Measurements from ENCODE around the gene HRK.

Gene HRK

GRCh38 chr12:116896411-116896924 lies 15.2 kb upstream of the HRK start:
- no peak for DNase-seq

GRCh38 chr12:116894913-116895312 lies 13.7 kb upstream of the HRK start:
- DNase-seq: no peak

DNA sequence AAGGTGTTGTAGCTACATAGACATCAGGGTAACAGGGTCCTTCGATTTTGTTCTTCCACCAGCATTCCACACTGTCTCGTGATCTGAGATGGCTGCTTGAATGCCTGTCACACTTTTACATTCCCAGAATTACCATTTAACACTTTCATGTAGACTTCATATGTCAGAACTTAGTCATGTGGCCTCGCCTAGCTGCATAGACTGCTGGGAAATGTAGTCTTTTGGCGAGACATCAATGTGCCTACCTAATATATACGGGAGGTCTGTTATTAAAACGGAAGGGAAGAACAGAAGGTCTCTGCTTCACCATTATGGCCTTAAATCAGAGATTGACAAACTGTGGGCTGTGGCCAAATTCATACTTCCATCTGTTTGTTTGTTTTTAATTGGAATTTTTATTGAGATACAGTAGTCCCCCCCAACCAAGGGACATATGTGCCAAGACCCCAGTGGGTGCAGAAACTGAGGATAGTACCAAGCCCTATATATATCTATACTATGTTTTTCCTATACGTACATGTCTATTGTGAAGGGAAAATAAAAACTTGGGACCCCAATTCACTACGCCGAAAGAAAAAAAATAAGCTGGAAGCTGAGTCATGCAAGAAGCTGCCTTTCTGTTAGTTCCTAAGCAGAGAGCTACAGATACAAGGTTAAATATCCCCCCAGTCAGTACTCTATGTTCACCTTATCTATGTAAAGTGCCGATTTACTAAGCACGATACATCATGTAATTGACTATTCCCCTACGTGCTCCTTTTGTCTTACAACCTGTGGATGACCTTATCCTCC lies 11.3 kb upstream of the HRK start:
- DNase-seq: no peak

GRCh38 chr12:116891019-116891418 lies 9.8 kb upstream of the HRK start:
- DNase-seq: no peak

- no peak for DNase-seq
Observed at GRCh38 chr12:116890330-116890729, 9.1 kb upstream of the HRK start.

DNA sequence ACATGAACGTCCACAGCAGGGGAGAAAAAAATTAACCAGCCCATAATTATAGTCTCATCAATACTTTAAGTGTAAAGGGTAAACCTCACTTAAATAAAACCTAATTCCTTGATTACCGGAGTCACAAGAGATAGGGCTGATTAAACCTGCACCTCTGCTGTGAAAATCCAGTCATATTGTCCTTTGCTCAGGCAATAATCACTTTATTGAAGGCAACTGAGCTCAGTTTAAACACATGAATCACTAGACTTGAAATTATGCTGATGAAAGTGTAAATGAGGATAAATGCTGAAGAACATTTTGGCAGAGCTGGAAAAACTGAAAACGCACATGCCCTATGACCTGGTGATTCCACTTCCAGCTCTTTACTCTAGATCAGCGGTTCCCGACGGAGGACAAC lies 6.7 kb upstream of the HRK start:
- no peak for DNase-seq

GRCh38 chr12:116887244-116887643 lies 6.0 kb upstream of the HRK start:
- DNase-seq: no peak

GRCh38 chr12:116885491-116885890 lies 4.2 kb upstream of the HRK start:
- no peak for DNase-seq

DNA sequence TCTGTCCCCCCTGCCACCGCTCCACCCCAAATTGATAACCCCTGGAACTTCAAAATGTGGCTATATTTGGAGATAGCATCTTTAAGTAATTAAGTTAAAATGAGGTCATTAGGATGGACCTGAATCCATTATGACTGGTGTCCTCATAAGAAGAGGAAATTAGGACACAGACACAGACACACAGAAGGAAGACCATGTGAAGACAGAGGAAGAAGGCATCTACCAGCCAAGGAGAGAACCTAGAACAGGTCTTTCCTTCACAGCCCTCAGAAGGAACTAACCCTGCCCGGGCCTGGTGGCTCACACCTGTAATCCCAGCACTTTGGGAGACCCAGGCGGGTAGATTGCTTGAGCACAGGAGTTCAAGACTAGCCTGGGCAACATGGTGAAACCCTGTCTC lies 3.6 kb upstream of the HRK start:
- no peak for DNase-seq

DNA sequence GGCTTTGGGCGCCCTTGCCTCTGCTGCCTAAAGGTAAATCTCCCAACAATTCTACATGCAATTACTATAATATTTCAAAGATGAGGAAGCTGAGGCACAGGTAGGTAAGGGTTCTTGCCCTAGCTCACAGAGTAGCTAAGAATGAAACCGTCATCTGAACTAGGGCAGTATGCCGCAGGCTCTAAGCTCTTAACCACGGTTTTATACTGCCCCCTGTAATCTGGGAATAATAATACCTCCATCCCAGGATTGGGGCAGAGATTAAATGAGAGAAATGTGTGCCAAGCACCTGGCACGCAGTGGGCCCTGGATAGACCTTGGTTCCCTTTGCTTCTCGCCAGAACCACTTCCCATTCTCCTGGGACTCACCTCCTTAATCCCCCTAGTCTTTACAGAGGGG lies 1.5 kb upstream of the HRK start:
- DNase-seq: no peak

GRCh38 chr12:116881877-116882507 lies 751 bp upstream of the HRK start:
- DNase-seq: no peak

DNA sequence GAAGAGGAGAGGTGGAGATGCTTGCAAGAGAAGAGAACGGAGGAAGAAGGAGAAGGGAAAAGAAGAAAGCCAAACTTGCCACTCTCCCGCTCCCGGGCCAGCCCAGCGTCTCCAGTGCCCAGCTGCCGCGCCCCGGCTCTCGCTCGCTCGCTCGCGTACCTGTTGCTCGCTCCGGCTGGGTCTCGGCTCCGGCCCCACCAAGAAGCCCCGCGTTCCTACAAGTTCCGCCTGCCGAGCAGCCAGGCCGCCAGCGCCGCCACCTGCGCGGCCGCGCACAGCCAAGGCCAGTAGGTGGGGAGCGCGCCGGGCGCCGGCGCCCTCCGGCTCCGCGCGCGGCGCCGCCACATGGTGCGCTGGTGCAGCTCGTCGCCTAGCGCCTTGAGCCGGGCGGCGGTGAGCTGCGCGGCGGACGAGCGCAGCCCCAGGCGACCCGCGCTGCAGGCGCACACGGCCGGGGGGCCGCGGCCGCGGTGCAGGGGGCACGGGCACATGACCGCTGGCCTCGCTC lies 370 bp downstream of the HRK start:
- no peak for DNase-seq

DNA sequence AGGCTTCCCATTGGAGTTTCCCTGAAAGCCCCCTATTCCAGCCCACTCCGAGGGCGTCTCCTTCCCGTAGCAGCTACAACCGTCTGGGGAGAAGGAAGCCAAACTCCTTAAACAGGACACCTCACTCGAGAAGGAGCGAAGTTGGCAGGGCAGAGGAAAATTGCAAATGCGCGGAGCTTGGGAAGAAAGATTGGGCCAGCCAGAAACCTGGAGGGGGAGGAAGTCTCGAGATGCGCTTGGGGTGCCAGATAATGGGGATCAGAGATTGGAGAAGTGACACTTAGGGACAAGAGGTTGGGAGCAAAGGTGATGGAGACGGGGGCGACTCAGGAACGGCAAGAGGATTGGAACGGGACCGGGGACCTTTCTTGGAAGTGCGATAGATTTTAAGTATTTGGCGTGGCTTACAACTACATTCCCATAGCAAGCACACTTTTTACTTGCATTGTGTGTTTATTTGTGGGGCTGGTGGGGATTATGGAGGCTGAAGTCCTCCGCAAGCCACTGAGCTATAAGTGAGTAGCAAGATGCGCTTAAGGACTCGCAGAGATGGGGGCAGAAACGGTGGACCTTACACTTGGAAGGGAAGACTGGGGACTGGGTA lies 926 bp downstream of the HRK start:
- no peak for DNase-seq

DNA sequence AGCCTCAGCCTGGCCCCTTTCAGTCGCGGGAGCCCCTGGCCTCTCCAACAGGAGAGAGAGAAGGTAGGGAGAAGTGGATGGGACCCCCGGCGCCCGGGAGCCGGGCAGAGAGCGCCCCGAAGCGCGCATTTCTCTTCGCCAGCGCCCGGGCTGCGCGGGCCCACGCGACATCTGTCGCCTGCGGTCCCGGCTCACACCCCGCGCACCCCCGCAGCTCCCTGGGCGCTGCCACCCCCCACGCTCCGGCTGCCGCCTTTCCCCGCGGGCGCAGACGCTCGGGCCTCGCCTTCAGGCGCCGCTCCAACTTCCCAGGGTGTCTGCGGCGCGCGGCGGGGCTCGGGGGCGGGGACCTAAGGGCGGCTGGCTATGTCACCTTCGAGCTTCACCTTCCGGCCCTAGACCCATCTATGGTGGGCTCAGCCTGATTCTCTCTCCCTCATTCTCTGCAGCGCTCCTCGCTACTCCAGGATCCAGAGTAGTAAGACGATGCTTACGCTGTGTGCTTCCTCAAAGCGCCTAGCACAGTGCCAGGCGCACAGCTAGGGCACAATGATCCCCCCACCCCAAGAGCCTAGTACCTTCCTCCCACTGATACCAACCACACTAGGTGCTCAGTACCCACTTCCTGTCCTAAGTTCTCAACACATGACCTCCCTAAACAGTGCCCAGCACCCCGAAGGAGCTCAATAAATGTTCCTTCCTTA lies 1.6 kb downstream of the HRK start:
- DNase-seq: no peak

- DNase-seq: no peak
Observed at GRCh38 chr12:116878567-116879508, 2.4 kb downstream of the HRK start.

DNA sequence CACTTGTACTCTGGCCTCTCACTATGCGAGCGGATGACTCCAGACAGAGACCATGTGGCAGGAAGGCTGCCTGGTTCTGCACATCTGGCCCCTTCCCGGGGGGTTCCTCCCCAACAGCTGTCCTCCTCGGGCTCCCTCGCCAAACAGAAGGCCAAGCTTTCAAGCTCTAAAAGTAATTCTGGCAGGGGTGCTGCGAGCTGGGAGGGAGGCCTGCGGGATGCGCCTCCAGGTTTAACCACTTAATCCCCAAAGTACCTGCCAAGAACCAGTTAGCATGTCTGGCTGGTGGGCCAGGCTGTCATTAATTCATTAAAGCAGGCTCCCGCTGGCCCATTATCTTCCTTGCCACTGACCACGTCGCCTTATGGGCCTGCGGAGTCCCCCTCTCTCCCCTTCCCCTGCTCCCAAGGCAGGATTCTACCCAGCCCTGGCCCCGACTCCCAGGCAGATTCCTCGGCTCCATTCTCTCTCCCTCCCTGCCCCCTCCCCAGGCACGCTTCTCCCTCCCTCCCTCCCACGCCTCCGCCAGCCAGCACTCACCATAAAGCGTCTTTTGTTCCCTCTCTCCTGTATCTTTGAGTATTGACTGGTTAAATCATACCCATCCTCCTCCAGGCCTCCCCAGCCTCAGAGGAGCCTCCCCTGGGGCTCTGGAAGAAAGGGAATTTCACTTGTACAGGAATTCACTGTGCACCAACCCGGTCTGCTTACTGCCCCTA lies 4.9 kb downstream of the HRK start:
- no peak for DNase-seq

- no peak for DNase-seq
Observed at GRCh38 chr12:116874324-116874995, 6.8 kb downstream of the HRK start.

DNA sequence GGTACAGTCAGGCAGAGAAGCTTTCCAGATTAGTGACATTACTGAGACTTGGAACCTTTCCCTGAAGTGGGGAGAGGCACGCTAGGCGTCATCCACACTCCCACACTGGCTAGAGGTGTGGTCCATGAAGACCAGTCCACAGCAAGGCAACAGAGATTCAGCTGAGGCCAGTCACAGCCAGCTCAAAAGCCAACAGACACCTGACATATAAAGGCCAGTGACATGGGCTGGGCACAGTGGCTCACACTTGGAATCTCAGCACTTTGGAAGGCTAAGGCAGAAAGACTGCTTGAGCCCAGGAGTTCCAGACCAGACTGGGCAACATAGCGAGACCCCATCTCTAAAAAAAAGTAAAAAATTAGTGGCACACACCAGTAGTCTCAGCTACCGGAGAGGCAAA lies 10.9 kb downstream of the HRK start:
- DNase-seq: no peak

DNA sequence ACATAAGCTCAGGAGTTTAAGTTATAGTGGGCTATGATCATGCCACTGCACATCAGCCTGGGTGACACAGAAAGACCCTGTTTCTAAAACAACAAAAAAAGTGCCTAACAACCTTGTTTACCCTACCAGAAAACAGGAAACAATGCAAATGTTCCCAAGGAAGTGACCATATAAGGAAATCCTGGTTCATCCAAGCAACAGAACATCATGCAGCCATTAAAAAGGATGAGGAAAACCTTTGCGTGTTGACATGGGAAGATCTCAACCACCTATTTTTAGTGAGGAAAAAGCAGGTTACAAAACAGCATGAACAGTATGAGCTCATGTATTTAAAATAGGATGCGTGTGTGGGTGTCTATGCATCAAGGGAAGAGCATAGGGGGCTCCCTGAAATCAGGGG lies 13.7 kb downstream of the HRK start:
- DNase-seq: no peak

DNA sequence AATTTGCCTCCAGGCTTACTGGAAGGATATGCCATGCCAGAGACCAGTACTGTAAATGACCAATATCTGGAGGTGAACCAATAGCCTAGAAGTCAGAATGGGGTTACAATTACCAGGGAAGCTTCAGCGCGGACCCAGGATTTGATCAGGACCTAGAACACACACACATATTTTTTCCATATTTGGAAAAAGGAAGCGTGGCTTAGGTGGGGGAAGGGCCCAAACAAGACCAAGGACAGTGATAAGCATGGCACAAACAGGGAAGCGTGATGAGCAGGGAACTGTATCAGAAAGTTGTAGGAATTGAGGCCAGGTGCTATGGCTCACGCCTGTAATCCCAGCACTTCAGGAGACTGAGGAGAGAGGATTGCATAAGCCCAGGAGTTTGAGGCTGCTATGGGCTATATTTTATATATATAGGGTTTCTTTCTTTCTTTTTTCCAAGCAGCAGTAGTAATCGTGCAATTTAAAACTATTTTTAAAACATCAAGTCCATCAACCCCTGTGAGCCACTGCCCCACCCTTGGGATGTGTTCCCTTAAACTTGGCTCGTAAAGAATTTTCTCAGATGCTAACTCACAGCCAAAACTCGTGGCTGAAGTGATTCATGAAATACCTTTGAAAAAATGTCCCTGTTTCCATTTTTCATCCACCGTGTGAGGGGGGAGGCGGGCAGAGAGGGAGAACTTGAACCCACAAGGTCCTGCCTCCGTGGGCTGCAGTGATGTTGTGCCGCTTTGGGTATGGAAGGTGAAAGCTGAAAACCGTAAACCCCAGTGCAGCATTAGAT lies 16.7 kb downstream of the HRK start:
- no peak for DNase-seq

All from DMS79 (cell line).